ENCODE data around the gene DSCAM. TPM values are rescaled to one million over a fixed set of nuclear protein-coding genes. Genes with fewer than 3 reads are reported as not detected.

The DSCAM gene
- total and polyA plus RNA-seq, 2 donors (not counting 3 experiments of a cell fraction or from before 2014, with no cell fraction given): not detected

- Histone ChIP-seq H3K4me1 (ENCODE audit: control insufficient read depth, extremely low read depth, insufficient read depth, low read length) (no peaks in the 10 kb centered on the region), H3K9ac (replicated peaks; ENCODE audit: extremely low read depth, insufficient read depth, low read length) (no peak overlapping the region), H3K27ac (ENCODE audit: insufficient read depth, low read depth, low read length) (no peak overlapping the region), H3K9me1 (replicated peaks; ENCODE audit: control insufficient read depth, extremely low read depth, insufficient read depth, low read length) (no peaks in the 10 kb centered on the region), H3K4me3 (replicated peaks in 1 of 3; ENCODE audit: insufficient read depth in 1 of 3, low read depth in 1 of 3, low read length in 3 of 3) (no peak overlapping the region), H3K9me3 (replicated peaks; ENCODE audit: control insufficient read depth, insufficient read depth, low read length) (no peaks in the 10 kb centered on the region), H3K27me3 (ENCODE audit: control insufficient read depth in 2 of 2, insufficient read depth in 2 of 2, low read length in 2 of 2) (no peaks in the 10 kb centered on the region), H3K36me3 (ENCODE audit: control insufficient read depth in 2 of 2, extremely low read depth in 1 of 2, insufficient read depth in 2 of 2, low read length in 2 of 2) (no peaks in the 10 kb centered on the region), H4K20me1 (replicated peaks; ENCODE audit: control insufficient read depth, extremely low read depth, insufficient read depth, low read length) (no peaks in the 10 kb centered on the region), H3K79me2 (ENCODE audit: control insufficient read depth, insufficient read depth, low read length) (no peaks in the 10 kb centered on the region), H3K4me2 (ENCODE audit: insufficient read depth, low read length) (no peak overlapping the region), H2AFZ (ENCODE audit: low read depth, low read length) (no peak overlapping the region)
- ChIA-PET CTCF (no interaction called here), POLR2A (no interaction called here)
- dilution Hi-C loops (cut with MboI; ENCODE audit: extremely low pct_ligation_motif_present, low sequenced_read_pairs): no loop called here
- TF ChIP-seq MAX (IDR thresholded peaks at IDR 0.05; ENCODE audit: insufficient read depth, insufficient read length) (no peak), MYC (IDR thresholded peaks at IDR 0.05; ENCODE audit: low read depth, low read length) (no peak)
- no peak for DNase-seq (ENCODE audit: low read depth, low spot score)
- FAIRE-seq: no peak
- intact Hi-C loops (cut with micrococcal nuclease): no loop called here
- BruUV-seq (replicated peaks): no TSS peak
Observed at GRCh38 chr21:40707656-40708244, 139.2 kb downstream of the DSCAM start.

GRCh38 chr21:40706806-40707655, 139.9 kb downstream of the DSCAM start:
- H3K27ac ChIP-seq (ENCODE audit: insufficient read depth, low read depth, low read length): no peak overlapping the region
- no peak overlapping the region for H3K4me3 ChIP-seq (replicated peaks in 1 of 3; ENCODE audit: insufficient read depth in 1 of 3, low read depth in 1 of 3, low read length in 3 of 3)
- no peaks in the 10 kb centered on the region for H3K4me1 ChIP-seq (ENCODE audit: control insufficient read depth, extremely low read depth, insufficient read depth, low read length)
- FAIRE-seq (no peak), DNase-seq (ENCODE audit: low read depth, low spot score) (no peak)
- ChIA-PET CTCF (no interaction called here), POLR2A (no interaction called here)
- H4K20me1 ChIP-seq (replicated peaks; ENCODE audit: control insufficient read depth, extremely low read depth, insufficient read depth, low read length): no peaks in the 10 kb centered on the region
- no peak overlapping the region for H2AFZ ChIP-seq (ENCODE audit: low read depth, low read length)
- no peaks in the 10 kb centered on the region for H3K79me2 ChIP-seq (ENCODE audit: control insufficient read depth, insufficient read depth, low read length)
- intact Hi-C loops (cut with micrococcal nuclease): no loop called here
- no peaks in the 10 kb centered on the region for H3K27me3 ChIP-seq (ENCODE audit: control insufficient read depth in 2 of 2, insufficient read depth in 2 of 2, low read length in 2 of 2)
- no peaks in the 10 kb centered on the region for H3K36me3 ChIP-seq (ENCODE audit: control insufficient read depth in 2 of 2, extremely low read depth in 1 of 2, insufficient read depth in 2 of 2, low read length in 2 of 2)
- BruUV-seq (replicated peaks): no TSS peak
- H3K4me2 ChIP-seq (ENCODE audit: insufficient read depth, low read length): no peak overlapping the region
- H3K9ac ChIP-seq (replicated peaks; ENCODE audit: extremely low read depth, insufficient read depth, low read length): no peak overlapping the region
- no peaks in the 10 kb centered on the region for H3K9me3 ChIP-seq (replicated peaks; ENCODE audit: control insufficient read depth, insufficient read depth, low read length)
- dilution Hi-C loops (cut with MboI; ENCODE audit: extremely low pct_ligation_motif_present, low sequenced_read_pairs): no loop called here
- TF ChIP-seq GATA2 (IDR thresholded peaks at IDR 0.05; ENCODE audit: insufficient read depth, insufficient read length, low read depth, low read length) (no peak), MAX (IDR thresholded peaks at IDR 0.05; ENCODE audit: insufficient read depth, insufficient read length) (no peak), CTCF (IDR thresholded peaks at IDR 0.05; ENCODE audit: extremely low read depth in 1 of 2, insufficient read depth in 1 of 2, low read depth in 1 of 2, low read length in 2 of 2) (no peak), POLR2A (IDR thresholded peaks at IDR 0.05; ENCODE audit: low read depth, low read length) (no peak), EZH2 (IDR thresholded peaks at IDR 0.05; ENCODE audit: borderline replicate concordance, low read depth, low read length, severe bottlenecking) (no peak), FOS (IDR thresholded peaks at IDR 0.05; ENCODE audit: borderline replicate concordance, insufficient read depth, low read length) (no peak), JUN (IDR thresholded peaks at IDR 0.05; ENCODE audit: borderline replicate concordance, insufficient read depth, insufficient read length, low read depth) (no peak), POLR2AphosphoS5 (IDR thresholded peaks at IDR 0.05; ENCODE audit: insufficient read depth, low read depth, low read length) (no peak), MYC (IDR thresholded peaks at IDR 0.05; ENCODE audit: low read depth, low read length) (no peak)
- no peaks in the 10 kb centered on the region for H3K9me1 ChIP-seq (replicated peaks; ENCODE audit: control insufficient read depth, extremely low read depth, insufficient read depth, low read length)
